Gastroesophageal sphincter (tissue), 4 donors: ENCODE data around the gene CD84. TPM values are rescaled to one million over a fixed set of nuclear protein-coding genes. Genes with fewer than 3 reads are reported as not detected.
"Not testable (repeated sequence)": the region's sequence is repeated elsewhere in the genome, so short reads cannot be mapped to it uniquely, and the experiment has no call there.

ENCODE experiments used
- ATAC-seq: fragments of 150-250 bp; one replicate; pipeline ENCODE4 v1.9.1; 2016; ENCODE audit warnings: mild to moderate bottlenecking, moderate library complexity
- H3K27ac ChIP-seq, 4 donors: fragments of 200-600 bp; sonication (generic) in 3 of 4; 1 replicate in 3 of 4; 2 replicates in 1 of 4; pipeline ENCODE4 v1.5.1; 2016 to 2019
- H3K27me3 ChIP-seq: fragments of 200-600 bp; sonication (generic); one replicate; pipeline ENCODE4 v1.5.1; 2019
- H3K36me3 ChIP-seq, 2 donors: fragments of 200-600 bp; sonication (generic); one replicate each; pipeline ENCODE4 v1.5.1; 2019; ENCODE audit warnings: control low read depth in 1 of 2
- H3K4me1 ChIP-seq, 3 donors: fragments of 200-600 bp; sonication (generic); 1 replicate in 2 of 3; 2 replicates in 1 of 3; pipeline ENCODE4 v1.5.1; 2016 to 2019; ENCODE audit warnings: control low read depth in 2 of 3
- H3K4me3 ChIP-seq, 2 donors: fragments of 200-600 bp; sonication (generic); one replicate each; pipeline ENCODE4 v1.5.1; 2019; ENCODE audit warnings: mild to moderate bottlenecking in 1 of 2, moderate library complexity in 1 of 2
- H3K9me3 ChIP-seq, 3 donors: fragments of 200-600 bp; sonication (generic); one replicate each; pipeline ENCODE4 v1.5.1; 2017 to 2019; ENCODE audit warnings: control low read depth in 2 of 3
- CTCF ChIP-seq, 4 experiments: fragments of 200-600 bp in 2 of 4; fragments of 450-650 bp in 2 of 4; sonication (generic) in 1 of 4; IDR thresholded peaks; one replicate each; pipeline ENCODE4 v1.5.1; 2017 to 2019; ENCODE audit warnings: antibody characterized with exemption in 4 of 4, mild to moderate bottlenecking in 2 of 4, moderate library complexity in 2 of 4
- EP300 ChIP-seq: sonication (generic); formaldehyde crosslinking; IDR thresholded peaks from one replicate; pipeline ENCODE4 v1.6.1; 2017; ENCODE audit warnings: antibody characterized with exemption, mild to moderate bottlenecking
- POLR2A ChIP-seq, 2 donors: fragments of 450-650 bp; IDR thresholded peaks; one replicate each; pipeline ENCODE4 v1.6.1; 2017; ENCODE audit warnings: antibody characterized with exemption in 2 of 2, mild to moderate bottlenecking in 2 of 2, moderate library complexity in 1 of 2
- POLR2AphosphoS5 ChIP-seq: sonication (generic); formaldehyde crosslinking; IDR thresholded peaks from one replicate; pipeline ENCODE4 v1.6.1; 2017; ENCODE audit warnings: antibody characterized with exemption
- WGBS, 2 donors: methylation state at CpG; one replicate each; pipeline ENCODE4 v1.1.5; 2018; ENCODE audit warnings: low coverage in 1 of 2; 5-methylcytosine and 5-hydroxymethylcytosine counted together
- total RNA-seq, 4 donors: library from RNA; depleted of rRNA; stranded (reverse); fragments of >200 nt; gene quantifications; one replicate each; pipeline ENCODE4 v1.1.0, GENCODE V29; 2016

Gene CD84
- total RNA-seq, 4 donors from 2014 or later, result 3.0 to 6.7 (median 4.3) TPM

- no peak overlapping the region for H3K27ac ChIP-seq
- H3K4me1 ChIP-seq, result no peaks in the 10 kb centered on the region
- peaks cover 0 to 5% (median 0%) of the 10 kb centered on the region in 3 donors for H3K9me3 ChIP-seq
- 36 to 38% methylated on average over 4 to 5 of the region's 5 CpGs for WGBS, 2 donors
- H3K27me3 ChIP-seq, result no peaks in the 10 kb centered on the region
- no peak overlapping the region for H3K4me3 ChIP-seq
- ATAC-seq, result no peak
- no peaks in the 10 kb centered on the region for H3K36me3 ChIP-seq
- no peak for TF ChIP-seq EP300
- TF ChIP-seq POLR2AphosphoS5, result no peak
- TF ChIP-seq CTCF (IDR thresholded peaks at IDR 0.05), result no peak
- TF ChIP-seq POLR2A (IDR thresholded peaks at IDR 0.05), result no peak
Observed at GRCh38 chr1:160519642-160520435, 59.5 kb downstream of the CD84 start.

GRCh38 chr1:160517519-160517918 is 61.8 kb downstream of the CD84 start:
- H3K4me1 ChIP-seq, H3K36me3 ChIP-seq, H3K9me3 ChIP-seq, H3K4me3 ChIP-seq, ATAC-seq, H3K27me3 ChIP-seq, H3K27ac ChIP-seq: not testable (repeated sequence)
- WGBS, 2 donors, result 42 to 50% methylated on average over 1 to 2 of the region's 2 CpGs

- 36 to 60% methylated on average over 1 of the region's 1 CpG for WGBS, 2 donors
- H3K4me1 ChIP-seq, H3K4me3 ChIP-seq, H3K27me3 ChIP-seq, H3K27ac ChIP-seq, ATAC-seq, H3K9me3 ChIP-seq, H3K36me3 ChIP-seq: not testable (repeated sequence)
Observed at GRCh38 chr1:160515908-160516307, 63.4 kb downstream of the CD84 start.

GRCh38 chr1:160504651-160505050 is 74.6 kb downstream of the CD84 start:
- peaks cover 0 to 50% (median 0%) of the 10 kb centered on the region in 3 donors for H3K9me3 ChIP-seq
- TF ChIP-seq CTCF (IDR thresholded peaks at IDR 0.05) (no peak), POLR2A (IDR thresholded peaks at IDR 0.05) (no peak), EP300 (no peak), POLR2AphosphoS5 (no peak)
- ATAC-seq, result no peak
- H3K36me3 ChIP-seq, result no peaks in the 10 kb centered on the region
- no peaks in the 10 kb centered on the region for H3K4me1 ChIP-seq
- WGBS, 2 donors, result 83 to 97% methylated on average over 2 of the region's 2 CpGs
- no peak overlapping the region for H3K27ac ChIP-seq
- no peak overlapping the region for H3K4me3 ChIP-seq
- no peaks in the 10 kb centered on the region for H3K27me3 ChIP-seq

GRCh38 chr1:160503087-160503486 is 76.2 kb downstream of the CD84 start:
- WGBS, 2 donors, result 85 to 88% methylated on average over 6 of the region's 6 CpGs
- TF ChIP-seq CTCF (IDR thresholded peaks at IDR 0.05) (no peak), EP300 (no peak), POLR2AphosphoS5 (no peak), POLR2A (IDR thresholded peaks at IDR 0.05) (no peak)
- no peak for ATAC-seq
- Histone ChIP-seq H3K27me3 (no peaks in the 10 kb centered on the region), H3K4me1 (no peaks in the 10 kb centered on the region), H3K27ac (no peak overlapping the region), H3K36me3 (no peaks in the 10 kb centered on the region), H3K4me3 (no peak overlapping the region), H3K9me3 (peaks cover 0 to 52% (median 0%) of the 10 kb centered on the region in 3 donors)

GRCh38 chr1:160500321-160500990 is 78.8 kb downstream of the CD84 start:
- Histone ChIP-seq H3K36me3 (no peaks in the 10 kb centered on the region), H3K27me3 (no peaks in the 10 kb centered on the region), H3K4me3 (no peak overlapping the region), H3K9me3 (peaks cover 0 to 28% (median 0%) of the 10 kb centered on the region in 3 donors), H3K4me1 (no peaks in the 10 kb centered on the region), H3K27ac (no peak overlapping the region)
- WGBS, 2 donors, result 24% methylated on average over 1 of the region's 1 CpG; no CpG with 5 or more reads in 1 of the 2 donors
- TF ChIP-seq POLR2AphosphoS5, result no peak
- no peak for TF ChIP-seq POLR2A (IDR thresholded peaks at IDR 0.05)
- no peak for TF ChIP-seq CTCF (IDR thresholded peaks at IDR 0.05)
- no peak for ATAC-seq
